Loucy (cell line): ENCODE measurements around the gene JAKMIP3.

Experiments
- H2AFZ ChIP-seq: fragments of 200-600 bp; sonication (generic); 2 replicates; pipeline ENCODE4 v1.6.0; 2016; ENCODE audit warnings: antibody characterized with exemption, mild to moderate bottlenecking, low read length, moderate library complexity
- H3F3A ChIP-seq: fragments of 200-600 bp; 2 replicates; pipeline ENCODE4 v1.6.0; 2016; ENCODE audit warnings: antibody characterized with exemption, low read depth, mild to moderate bottlenecking
- H3K27me3 ChIP-seq: fragments of 200-600 bp; sonication (generic); 2 replicates; pipeline ENCODE4 v1.6.1; 2014; ENCODE audit warnings: low read length, mild to moderate bottlenecking; ENCODE audit not compliant: insufficient read depth, poor library complexity, severe bottlenecking
- H3K36me3 ChIP-seq: fragments of 200-600 bp; sonication (generic); 2 replicates; pipeline ENCODE4 v1.6.1; 2016; ENCODE audit warnings: low read length; ENCODE audit not compliant: insufficient read depth
- H3K4me1 ChIP-seq: fragments of 200-600 bp; sonication (generic); 2 replicates; pipeline ENCODE4 v1.5.1; 2014; ENCODE audit warnings: low read length, mild to moderate bottlenecking; ENCODE audit not compliant: insufficient read depth, poor library complexity, severe bottlenecking
- H3K4me2 ChIP-seq: fragments of 200-600 bp; sonication (generic); 2 replicates; pipeline ENCODE4 v1.6.0; 2014; ENCODE audit warnings: antibody characterized with exemption, low read length, low read depth, mild to moderate bottlenecking; ENCODE audit not compliant: poor library complexity, severe bottlenecking
- H3K4me3 ChIP-seq: fragments of 200-600 bp; sonication (generic); 2 replicates; pipeline ENCODE4 v1.5.1; 2014; ENCODE audit warnings: low read length, mild to moderate bottlenecking, mixed read lengths; ENCODE audit not compliant: poor library complexity, severe bottlenecking
- H3K79me2 ChIP-seq: fragments of 200-600 bp; sonication (generic); 2 replicates; pipeline ENCODE4 v1.6.1; 2014; ENCODE audit warnings: low read length; ENCODE audit not compliant: insufficient read depth
- H3K9ac ChIP-seq: fragments of 200-600 bp; sonication (generic); 2 replicates; pipeline ENCODE4 v1.6.0; 2014; ENCODE audit warnings: mild to moderate bottlenecking, low read depth, low read length, moderate library complexity; ENCODE audit not compliant: poor library complexity, severe bottlenecking
- H3K9me2 ChIP-seq: fragments of 200-600 bp; sonication (generic); replicated peaks from 2 replicates; pipeline ENCODE4 v1.6.1; 2016; ENCODE audit warnings: low read depth, low read length, mixed read lengths
- H3K9me3 ChIP-seq: fragments of 200-600 bp; sonication (generic); 2 replicates; pipeline ENCODE4 v1.6.1; 2014; ENCODE audit warnings: mild to moderate bottlenecking, antibody characterized with exemption, low read length, low read depth; ENCODE audit not compliant: insufficient read depth
- H4K20me1 ChIP-seq: fragments of 200-600 bp; sonication (generic); 2 replicates; pipeline ENCODE4 v1.6.0; 2014; ENCODE audit warnings: antibody characterized with exemption, low read length, mild to moderate bottlenecking; ENCODE audit not compliant: insufficient read depth, poor library complexity, severe bottlenecking
- EZH2phosphoT487 ChIP-seq: fragments of 200-600 bp; IDR thresholded peaks from 2 replicates; pipeline ENCODE4 v1.6.1; 2018; ENCODE audit warnings: antibody characterized with exemption, mild to moderate bottlenecking, moderate library complexity, borderline replicate concordance
- TF ChIP-seq, protein P1 (sequence below): fragments of 200-600 bp; sonication (generic); conservative IDR thresholded peaks from 2 replicates; pipeline ENCODE4 v1.5.1; 2014; ENCODE audit warnings: mild to moderate bottlenecking, antibody characterized with exemption, low read length

Gene JAKMIP3

DNA sequence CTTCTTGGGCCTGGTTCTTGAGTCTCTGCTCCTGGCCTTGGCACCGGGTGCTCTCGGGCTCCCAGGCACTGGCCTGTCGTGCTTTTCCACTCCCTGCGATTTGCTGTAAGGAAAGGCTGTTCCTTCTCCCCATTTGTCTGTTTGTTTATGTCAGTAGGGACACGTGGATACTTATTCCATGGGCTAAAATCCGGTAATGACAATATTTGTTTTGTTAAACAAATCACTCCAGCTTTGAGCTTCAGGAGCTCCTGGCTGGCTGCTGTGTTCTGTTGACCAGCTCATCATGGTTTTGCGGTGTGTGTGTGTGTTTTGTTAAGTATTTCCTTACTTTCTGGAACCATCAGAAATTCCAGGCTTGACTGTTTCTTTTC is 17.5 kb upstream of the JAKMIP3 start:
- no peaks in the 10 kb centered on the region for H3K27me3 ChIP-seq
- no peaks in the 10 kb centered on the region for H4K20me1 ChIP-seq
- H3K36me3 ChIP-seq, result no peaks in the 10 kb centered on the region
- TF ChIP-seq, protein P1, sequence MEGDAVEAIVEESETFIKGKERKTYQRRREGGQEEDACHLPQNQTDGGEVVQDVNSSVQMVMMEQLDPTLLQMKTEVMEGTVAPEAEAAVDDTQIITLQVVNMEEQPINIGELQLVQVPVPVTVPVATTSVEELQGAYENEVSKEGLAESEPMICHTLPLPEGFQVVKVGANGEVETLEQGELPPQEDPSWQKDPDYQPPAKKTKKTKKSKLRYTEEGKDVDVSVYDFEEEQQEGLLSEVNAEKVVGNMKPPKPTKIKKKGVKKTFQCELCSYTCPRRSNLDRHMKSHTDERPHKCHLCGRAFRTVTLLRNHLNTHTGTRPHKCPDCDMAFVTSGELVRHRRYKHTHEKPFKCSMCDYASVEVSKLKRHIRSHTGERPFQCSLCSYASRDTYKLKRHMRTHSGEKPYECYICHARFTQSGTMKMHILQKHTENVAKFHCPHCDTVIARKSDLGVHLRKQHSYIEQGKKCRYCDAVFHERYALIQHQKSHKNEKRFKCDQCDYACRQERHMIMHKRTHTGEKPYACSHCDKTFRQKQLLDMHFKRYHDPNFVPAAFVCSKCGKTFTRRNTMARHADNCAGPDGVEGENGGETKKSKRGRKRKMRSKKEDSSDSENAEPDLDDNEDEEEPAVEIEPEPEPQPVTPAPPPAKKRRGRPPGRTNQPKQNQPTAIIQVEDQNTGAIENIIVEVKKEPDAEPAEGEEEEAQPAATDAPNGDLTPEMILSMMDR, result no peak
- no peak for TF ChIP-seq EZH2phosphoT487
- no peaks in the 10 kb centered on the region for H3F3A ChIP-seq
- H3K4me2 ChIP-seq, result no peak overlapping the region
- H2AFZ ChIP-seq, result no peak overlapping the region
- H3K4me3 ChIP-seq, result no peak overlapping the region
- no peaks in the 10 kb centered on the region for H3K4me1 ChIP-seq
- peaks cover 20% of the 10 kb centered on the region; the same call in 1 of the 2 replicates for H3K9me3 ChIP-seq
- no peaks in the 10 kb centered on the region for H3K79me2 ChIP-seq
- H3K9me2 ChIP-seq, result no peaks in the 10 kb centered on the region
- H3K9ac ChIP-seq, result no peak overlapping the region

DNA sequence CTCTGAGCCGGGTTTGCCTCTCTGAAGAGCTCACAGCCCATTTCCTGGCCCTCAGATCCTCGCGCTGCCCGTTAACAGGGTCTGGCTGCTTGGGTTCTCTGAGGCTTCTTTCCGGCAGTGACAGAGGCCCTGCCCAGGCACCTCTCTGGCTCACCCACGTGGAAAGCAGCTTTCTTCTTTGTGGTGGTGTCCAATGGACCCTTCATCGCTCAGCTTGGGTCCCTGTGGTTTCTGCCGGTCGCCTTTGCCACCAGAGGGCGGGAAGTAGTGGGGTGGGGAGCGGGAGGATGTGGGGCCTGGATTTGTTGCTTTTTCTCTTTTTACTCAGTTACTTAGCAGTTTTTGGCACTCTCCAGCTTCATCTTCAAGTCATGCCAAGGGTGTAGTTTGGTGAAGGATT is 15.6 kb upstream of the JAKMIP3 start:
- no peaks in the 10 kb centered on the region for H3K27me3 ChIP-seq

DNA sequence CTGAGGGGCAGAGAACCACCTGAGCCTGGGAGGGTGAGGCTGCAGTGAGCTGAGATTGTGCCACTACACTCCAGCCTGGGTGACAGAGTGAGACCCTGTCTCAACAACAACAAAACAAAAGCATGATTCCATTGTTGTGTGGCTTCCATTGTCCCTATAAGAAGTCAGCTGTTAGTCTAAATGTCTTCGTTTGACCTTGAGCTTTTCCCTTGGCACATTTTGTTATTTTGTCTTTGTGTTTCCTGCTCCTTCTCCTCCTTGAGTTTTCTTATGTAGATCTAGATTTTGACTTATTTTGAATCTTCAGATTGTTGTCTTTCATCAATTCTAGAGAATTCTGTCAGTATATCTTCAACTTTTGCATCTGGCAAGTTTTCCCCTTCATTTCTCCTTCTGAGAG is 13.6 kb upstream of the JAKMIP3 start:
- Histone ChIP-seq H3F3A (no peaks in the 10 kb centered on the region), H3K27me3 (no peaks in the 10 kb centered on the region), H4K20me1 (no peaks in the 10 kb centered on the region), H3K9ac (no peak overlapping the region), H3K9me2 (no peaks in the 10 kb centered on the region), H3K4me1 (no peaks in the 10 kb centered on the region), H3K79me2 (no peaks in the 10 kb centered on the region), H3K4me3 (no peak overlapping the region), H3K36me3 (no peaks in the 10 kb centered on the region), H3K9me3 (peaks cover 27% of the 10 kb centered on the region; the same call in 1 of the 2 replicates), H2AFZ (no peak overlapping the region), H3K4me2 (no peak overlapping the region)
- TF ChIP-seq, protein P1, result no peak
- no peak for TF ChIP-seq EZH2phosphoT487

More for the DNA sequence above, 15.6 kb upstream of the JAKMIP3 start:
- H3K4me3 ChIP-seq, result no peak overlapping the region
- H3F3A ChIP-seq, result no peaks in the 10 kb centered on the region
- no peaks in the 10 kb centered on the region for H3K9me2 ChIP-seq
- no peak overlapping the region for H3K9ac ChIP-seq
- TF ChIP-seq, protein P1, result no peak
- no peak for TF ChIP-seq EZH2phosphoT487
- H3K4me1 ChIP-seq, result no peaks in the 10 kb centered on the region
- no peak overlapping the region for H3K4me2 ChIP-seq
- H3K79me2 ChIP-seq, result no peaks in the 10 kb centered on the region
- no peaks in the 10 kb centered on the region for H3K36me3 ChIP-seq
- H4K20me1 ChIP-seq, result no peaks in the 10 kb centered on the region
- peaks cover 24% of the 10 kb centered on the region; the same call in 1 of the 2 replicates for H3K9me3 ChIP-seq
- H2AFZ ChIP-seq, result no peak overlapping the region
